ENCODE measurements around the gene ZNF565.
"Not testable (repeated sequence)": the region's sequence is repeated elsewhere in the genome, so short reads cannot be mapped to it uniquely, and the experiment has no call there.

The ZNF565 gene

GRCh38 chr19:36214386-36215275, at the start of gene ZNF565, which contains the start of gene ZNF146:
TSS of gene ZNF565 (minus strand) at chr19:36214665. CDS start at chr19:36201985, 12,680 bp downstream.
TSS of gene ZNF146 (plus strand) at chr19:36215106. CDS start at chr19:36236441, 21,335 bp downstream.
- FAIRE-seq (peak; percentile 84), DNase-seq (ENCODE audit: insufficient read length, low spot score) (peak; percentile 97)

DNA sequence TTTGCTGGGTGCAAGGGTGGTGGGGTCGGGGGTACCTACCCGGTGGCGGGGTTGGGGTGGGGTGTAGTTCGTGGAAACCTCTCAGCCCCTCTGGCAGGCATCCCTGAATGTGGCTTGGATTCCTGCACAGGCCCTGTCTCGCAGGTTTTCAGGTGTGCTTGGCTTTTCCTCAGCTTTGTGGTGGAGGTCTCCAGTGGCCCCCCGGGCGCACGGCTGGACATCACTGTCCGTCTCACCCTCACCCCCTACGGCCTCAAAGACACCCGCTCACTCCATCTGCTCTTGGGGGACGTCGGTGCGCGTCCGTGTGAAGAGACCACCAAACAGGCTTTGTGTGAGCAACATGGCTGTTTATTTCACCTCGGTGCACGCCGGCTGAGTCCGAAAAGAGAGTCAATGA, 44.7 kb upstream of the ZNF565 start:
- DNase-seq (ENCODE audit: insufficient read length, low spot score), result no peak
- FAIRE-seq, result no peak

DNA sequence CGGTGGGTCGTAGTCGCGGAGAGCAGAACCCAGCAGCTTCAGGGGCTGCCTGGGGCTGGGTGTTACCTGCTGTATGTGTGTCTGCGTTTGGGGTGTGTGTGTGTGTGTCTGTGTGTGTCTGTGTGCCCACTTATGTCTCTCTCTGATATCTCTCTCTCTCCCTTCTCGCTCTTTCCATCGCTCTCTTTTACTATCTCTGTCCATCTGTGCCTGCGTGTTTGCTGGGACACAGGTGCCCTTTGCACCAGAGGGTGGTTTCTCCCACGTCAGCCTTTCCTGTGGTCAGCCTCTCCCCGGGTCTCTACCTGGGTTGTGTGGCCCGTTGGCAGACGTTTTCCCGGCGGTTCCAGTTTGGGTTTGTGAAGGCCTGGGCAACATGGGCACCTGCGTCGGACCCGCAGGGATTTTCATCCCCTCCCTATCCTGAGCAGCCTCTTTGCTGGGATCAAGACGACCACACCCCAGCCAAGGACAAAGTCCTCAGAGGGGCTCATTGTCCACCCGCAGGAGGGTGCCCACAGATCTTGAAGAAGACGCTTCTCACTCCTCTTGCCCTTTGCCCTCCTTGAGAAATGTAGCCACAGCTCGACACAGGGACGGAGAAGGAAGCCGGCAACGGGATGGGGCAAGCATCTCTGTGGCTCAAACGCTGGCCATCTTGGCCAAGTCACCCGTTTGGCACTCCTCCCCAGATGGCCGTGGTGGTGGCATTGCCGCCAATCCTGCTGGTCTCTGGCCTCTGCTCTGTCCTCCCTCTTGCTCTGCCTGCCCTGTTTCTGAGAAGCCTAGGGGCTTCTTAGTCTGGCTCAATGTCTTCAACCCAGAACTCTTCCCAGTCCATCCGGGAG, 43.8 kb upstream of the ZNF565 start:
- FAIRE-seq (no peak), DNase-seq (ENCODE audit: insufficient read length, low spot score) (no peak)

- no peak for DNase-seq (ENCODE audit: insufficient read length, low spot score)
- FAIRE-seq, result no peak
Measured at GRCh38 chr19:36257520-36257876, 43.0 kb upstream of the ZNF565 start.

GRCh38 chr19:36256853-36257519, 42.5 kb upstream of the ZNF565 start:
- FAIRE-seq (no peak), DNase-seq (ENCODE audit: insufficient read length, low spot score) (no peak)

GRCh38 chr19:36256064-36256463, 41.6 kb upstream of the ZNF565 start:
- no peak for DNase-seq (ENCODE audit: insufficient read length, low spot score)
- no peak for FAIRE-seq

- FAIRE-seq (no peak), DNase-seq (ENCODE audit: insufficient read length, low spot score) (no peak)
Measured at GRCh38 chr19:36255316-36255715, 40.9 kb upstream of the ZNF565 start.

- no peak for DNase-seq (ENCODE audit: insufficient read length, low spot score)
- no peak for FAIRE-seq
Measured at GRCh38 chr19:36254848-36255247, 40.4 kb upstream of the ZNF565 start.

DNA sequence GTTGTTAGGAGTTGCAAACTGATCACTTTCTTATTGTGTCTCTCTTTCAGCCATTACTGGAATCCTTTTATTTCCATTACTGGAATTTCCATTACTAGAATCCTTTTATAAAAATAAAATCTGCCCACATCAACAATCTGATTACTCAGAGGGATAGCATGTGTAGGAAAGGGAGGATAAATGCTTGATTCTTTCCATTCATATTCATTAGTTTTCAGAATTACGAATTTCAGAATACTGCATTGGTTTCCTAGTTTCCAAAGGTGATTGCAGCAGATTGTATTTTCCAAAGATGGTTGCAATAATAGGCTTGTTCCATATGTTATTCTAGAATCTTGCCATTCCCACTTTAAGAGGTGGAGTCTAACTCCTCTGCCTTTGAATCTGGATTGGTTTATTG, 37.6 kb upstream of the ZNF565 start:
- FAIRE-seq (no peak), DNase-seq (ENCODE audit: insufficient read length, low spot score) (no peak)

DNA sequence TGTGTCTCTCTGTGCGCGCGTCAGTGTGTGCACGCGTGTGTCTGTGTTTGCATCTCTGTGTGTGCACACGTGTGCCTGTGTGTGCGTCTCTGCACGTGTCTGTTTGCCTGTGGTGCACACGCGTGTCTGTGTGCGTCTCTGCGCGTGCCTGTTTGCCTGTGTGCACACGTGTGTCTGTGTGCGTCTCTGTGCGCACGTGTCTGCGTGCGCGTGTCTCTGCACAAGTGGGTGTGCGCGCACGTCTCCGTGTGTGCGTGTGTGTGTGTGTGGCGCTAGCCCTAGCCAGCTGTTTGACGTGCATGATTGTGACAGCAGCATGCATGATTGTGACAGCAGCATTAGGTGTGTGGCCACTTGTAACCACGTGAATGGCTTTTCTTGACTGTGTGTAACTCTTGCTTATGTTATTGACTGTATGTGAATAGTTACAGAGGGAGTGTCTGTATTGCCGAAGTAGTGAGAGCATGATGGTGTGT, 31.6 kb upstream of the ZNF565 start:
- DNase-seq (ENCODE audit: insufficient read length, low spot score), result no peak
- no peak for FAIRE-seq

GRCh38 chr19:36245210-36246005, 30.9 kb upstream of the ZNF565 start:
- no peak for FAIRE-seq
- no peak for DNase-seq (ENCODE audit: insufficient read length, low spot score)

- FAIRE-seq (no peak), DNase-seq (ENCODE audit: insufficient read length, low spot score) (no peak)
Measured at GRCh38 chr19:36244066-36244465, 29.6 kb upstream of the ZNF565 start.

DNA sequence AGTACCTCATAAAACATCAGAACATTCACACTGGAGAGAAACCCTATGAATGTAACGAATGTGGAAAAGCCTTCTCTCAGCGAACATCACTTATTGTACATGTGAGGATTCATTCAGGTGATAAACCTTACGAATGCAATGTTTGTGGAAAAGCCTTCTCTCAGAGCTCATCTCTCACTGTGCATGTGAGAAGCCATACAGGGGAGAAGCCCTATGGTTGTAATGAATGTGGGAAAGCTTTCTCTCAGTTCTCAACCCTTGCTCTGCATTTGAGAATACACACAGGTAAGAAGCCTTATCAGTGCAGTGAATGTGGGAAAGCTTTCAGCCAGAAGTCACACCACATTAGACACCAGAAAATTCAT, 22.5 kb upstream of the ZNF565 start:
- no peak for FAIRE-seq

GRCh38 chr19:36236304-36236945, 22.0 kb upstream of the ZNF565 start:
- FAIRE-seq (no peak), DNase-seq (ENCODE audit: insufficient read length, low spot score) (no peak)

More for the DNA sequence above, 22.5 kb upstream of the ZNF565 start:
- no peak for DNase-seq (ENCODE audit: insufficient read length, low spot score)

GRCh38 chr19:36233626-36234025, 19.2 kb upstream of the ZNF565 start:
- DNase-seq (ENCODE audit: insufficient read length, low spot score); FAIRE-seq: not testable (repeated sequence)

- FAIRE-seq (no peak), DNase-seq (ENCODE audit: insufficient read length, low spot score) (no peak)
Measured at GRCh38 chr19:36225219-36225892, 10.9 kb upstream of the ZNF565 start.

DNA sequence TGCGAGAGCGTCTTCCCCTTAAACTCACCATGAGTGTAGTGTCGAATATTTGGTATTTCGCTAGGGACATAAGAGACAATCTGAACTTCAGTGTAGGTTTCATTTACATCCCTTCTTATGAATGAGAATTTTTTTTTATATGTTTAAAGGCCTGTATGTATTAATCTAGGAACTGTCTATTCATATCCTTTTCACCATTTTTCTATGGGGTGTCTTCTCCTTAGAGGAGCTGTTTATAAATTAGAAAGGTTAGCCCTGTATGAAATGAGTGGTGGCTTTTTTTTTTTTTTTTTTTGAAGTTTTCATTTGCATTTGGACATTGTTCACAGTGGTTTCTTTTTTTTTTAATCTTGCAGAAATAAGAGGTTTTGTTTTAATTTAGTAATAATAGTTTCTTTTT, 8.0 kb upstream of the ZNF565 start:
- no peak for DNase-seq (ENCODE audit: insufficient read length, low spot score)
- FAIRE-seq, result no peak

DNA sequence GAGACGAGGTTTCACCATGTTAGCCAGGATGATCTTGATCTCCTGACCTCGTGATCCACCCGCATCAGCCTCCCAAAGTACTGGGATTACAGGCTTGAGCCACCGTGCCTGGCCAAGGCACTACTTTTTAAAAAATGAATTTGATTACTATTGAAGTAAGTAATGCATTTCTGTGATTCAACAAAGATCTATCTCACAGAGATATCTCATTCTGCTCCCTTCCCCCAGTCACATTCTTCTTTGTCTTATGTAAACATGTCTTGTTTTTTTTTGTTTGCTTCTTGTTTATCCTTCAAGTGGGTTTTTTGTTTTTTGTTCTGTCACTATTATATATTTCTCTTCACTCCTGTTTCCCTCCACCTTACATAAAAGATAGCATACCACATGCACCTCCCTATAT, 7.0 kb upstream of the ZNF565 start:
- no peak for DNase-seq (ENCODE audit: insufficient read length, low spot score)
- no peak for FAIRE-seq

Data from HTR-8/SVneo (cell line).